ENCODE results near the gene DRC7. TPM values are rescaled to one million over a fixed set of nuclear protein-coding genes. Genes with fewer than 3 reads are reported as not detected.

The DRC7 gene
- total RNA-seq, 1 donor: 0.54 TPM

DNA sequence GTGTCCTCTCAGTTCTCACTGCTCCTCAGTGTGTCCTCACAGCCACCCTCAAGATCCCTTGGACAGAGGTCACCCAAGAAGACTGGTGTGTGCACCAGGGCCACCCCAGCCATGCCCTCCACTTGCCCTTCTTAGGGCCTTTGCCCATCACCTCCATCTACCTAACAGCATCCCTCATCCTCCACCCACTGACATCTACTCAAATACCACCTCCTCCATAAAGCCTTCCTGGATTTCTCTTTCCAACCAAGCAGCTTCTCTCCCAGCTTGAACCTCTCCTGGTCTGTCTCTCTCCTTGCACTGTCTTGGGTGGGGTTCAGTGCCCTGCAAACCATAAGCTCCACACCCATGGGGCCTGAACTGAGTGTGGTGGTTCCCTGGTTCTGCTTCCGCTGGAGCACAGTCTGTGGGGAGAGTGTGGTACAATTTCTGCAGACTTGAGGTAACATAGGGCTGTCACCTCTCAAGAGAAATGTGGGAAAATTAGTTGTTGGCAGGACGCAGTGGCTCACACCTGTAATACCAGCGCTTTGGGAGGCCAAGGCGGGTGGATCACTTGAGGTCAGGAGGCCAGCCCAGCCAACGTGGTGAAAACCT is 55.3 kb downstream of the DRC7 start:
- DNase-seq (ENCODE audit: low read depth in 2 of 3, low spot score in 2 of 3): no peak

DNA sequence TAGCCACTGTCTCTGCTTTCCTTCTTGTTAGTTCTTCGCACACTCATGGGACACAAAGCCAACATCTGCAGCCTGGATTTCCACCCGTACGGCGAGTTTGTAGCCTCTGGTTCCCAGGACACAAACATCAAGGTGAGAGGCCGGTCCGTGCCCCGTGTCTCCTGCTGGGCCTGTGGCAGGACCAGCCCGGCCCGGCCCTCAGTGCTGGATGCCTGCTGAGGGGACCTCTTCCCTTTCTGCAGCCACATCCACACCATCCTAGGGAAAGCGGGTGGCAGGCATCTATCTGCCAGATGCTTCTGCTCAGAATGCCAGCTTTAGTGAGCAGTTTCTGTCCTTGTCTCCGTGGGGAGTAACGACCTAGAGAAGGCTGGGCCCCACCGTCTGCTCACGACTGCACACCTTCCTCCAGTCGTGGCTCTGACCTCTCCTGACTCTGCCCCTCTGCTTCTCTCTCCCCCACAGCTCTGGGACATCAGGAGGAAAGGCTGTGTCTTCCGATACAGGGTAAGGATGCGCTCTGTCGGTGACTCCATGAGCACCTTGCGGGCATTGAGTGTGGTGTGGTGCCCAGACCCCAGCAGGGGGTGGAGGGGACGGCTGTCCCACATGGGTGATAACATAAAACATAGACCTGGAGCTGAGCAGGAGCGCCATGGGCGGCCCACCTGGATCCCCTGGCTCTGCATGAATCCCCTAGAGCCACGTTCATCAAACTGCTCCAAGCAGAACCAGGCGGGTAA is 56.4 kb downstream of the DRC7 start:
- DNase-seq (ENCODE audit: low read depth in 2 of 3, low spot score in 2 of 3): no peak

DNA sequence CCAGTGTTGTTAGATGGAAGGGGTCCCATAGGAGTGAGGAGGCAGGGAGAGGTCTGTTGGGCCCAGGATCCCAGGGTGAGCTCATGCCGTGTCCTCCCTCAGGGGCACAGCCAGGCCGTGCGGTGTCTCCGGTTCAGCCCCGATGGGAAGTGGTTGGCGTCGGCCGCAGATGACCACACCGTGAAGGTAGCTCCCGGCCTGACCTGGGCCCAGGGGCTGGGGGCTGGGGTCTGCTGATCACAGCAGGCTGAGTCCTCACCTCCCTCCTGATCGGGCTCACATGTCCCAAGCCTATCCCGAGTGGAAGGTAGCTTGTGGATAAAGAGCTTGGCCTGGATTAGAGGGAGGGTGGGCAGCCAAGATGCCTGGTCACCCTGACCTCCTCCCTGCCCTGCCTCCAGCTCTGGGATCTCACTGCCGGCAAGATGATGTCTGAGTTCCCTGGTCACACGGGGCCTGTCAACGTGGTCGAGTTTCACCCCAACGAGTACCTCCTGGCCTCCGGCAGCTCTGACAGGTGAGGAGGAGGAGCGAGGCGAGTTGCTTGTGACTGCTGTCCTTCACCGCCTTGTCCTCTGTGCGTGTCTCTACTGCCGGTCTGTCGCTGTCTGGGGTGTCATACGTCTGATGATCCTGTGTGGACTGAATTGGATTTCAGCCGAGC is 57.1 kb downstream of the DRC7 start:
- DNase-seq (ENCODE audit: low read depth in 2 of 3, low spot score in 2 of 3): no peak

- DNase-seq (ENCODE audit: low read depth in 2 of 3, low spot score in 2 of 3): no peak
These were observed 57.6 kb downstream of the DRC7 start for GRCh38 chr16:57752203-57752580.

DNA sequence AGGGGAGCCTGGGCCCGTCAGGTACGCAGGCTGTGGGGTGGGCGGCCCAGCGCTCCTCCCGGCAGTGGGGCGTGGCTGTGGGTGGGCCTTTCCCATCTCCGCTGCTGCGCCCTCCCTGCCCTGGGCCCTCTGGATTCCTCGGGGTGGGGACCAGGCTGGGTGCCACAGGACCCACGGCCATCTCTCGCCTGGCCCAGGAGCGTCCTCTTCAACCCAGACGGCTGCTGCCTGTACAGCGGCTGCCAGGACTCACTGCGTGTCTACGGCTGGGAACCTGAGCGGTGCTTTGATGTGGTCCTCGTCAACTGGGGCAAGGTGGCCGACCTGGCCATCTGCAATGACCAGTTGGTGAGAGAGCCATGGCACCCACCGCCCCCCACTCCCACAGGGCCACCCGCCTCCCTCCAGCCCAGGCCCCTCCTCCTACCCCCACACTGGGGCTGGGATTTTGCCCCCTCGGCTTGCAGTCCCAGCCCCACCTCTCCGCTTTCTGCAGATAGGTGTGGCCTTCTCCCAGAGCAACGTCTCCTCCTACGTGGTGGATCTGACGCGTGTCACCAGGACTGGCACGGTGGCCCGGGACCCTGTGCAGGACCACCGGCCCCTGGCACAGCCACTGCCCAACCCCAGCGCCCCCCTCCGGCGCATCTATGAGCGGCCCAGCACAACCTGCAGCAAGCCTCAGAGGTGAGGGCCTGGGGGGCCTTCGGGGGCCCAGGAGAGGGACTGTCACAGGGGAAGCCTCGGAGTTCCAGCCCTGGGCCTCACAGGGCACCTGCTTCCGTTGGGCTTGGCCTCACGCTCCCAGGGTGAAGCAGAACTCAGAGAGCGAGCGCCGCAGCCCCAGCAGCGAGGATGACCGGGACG is 58.2 kb downstream of the DRC7 start:
- DNase-seq (ENCODE audit: low read depth in 2 of 3, low spot score in 2 of 3): no peak

DNA sequence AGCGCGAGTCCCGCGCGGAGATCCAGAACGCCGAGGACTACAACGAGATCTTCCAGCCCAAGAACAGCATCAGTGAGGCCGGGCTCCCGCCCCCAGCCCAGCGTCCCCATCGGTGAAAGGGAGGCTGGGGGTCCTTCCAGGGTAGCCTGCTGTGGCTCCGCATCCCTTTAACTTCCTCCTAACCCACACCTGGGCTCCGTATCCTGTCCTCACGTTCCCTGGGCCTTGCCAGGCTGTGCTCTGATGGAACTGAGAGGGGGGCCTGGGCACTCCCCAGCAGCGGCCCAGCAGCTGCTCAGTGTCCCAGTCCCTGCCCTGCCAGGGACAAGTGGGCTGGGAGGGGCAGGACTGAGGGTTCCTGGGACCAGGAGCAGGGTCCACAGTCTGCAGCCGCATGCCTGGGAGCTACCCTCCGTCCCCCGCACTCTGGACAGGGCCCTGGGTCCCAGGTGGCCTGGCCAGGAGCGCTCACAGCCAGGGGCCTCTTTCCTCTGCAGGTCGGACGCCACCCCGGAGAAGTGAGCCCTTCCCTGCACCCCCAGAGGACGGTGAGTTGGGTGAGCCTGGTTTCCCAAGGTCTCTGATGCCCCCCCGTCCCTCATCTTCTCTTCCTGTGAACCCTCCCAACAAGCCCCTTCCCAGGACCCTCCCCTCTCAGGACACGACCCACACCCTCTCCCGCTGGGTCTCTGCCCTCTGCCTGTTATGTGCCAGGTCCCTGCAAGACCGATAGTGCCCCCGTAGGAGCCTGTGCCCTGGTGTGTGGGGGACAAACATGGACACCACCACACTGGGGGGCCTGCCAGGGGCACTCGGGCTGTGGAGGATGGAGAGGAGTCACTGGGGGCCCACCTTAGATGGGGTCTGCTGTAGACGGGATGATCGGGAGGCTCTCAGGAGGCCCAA is 59.1 kb downstream of the DRC7 start:
- no peak for DNase-seq (ENCODE audit: low read depth in 2 of 3, low spot score in 2 of 3)

DNA sequence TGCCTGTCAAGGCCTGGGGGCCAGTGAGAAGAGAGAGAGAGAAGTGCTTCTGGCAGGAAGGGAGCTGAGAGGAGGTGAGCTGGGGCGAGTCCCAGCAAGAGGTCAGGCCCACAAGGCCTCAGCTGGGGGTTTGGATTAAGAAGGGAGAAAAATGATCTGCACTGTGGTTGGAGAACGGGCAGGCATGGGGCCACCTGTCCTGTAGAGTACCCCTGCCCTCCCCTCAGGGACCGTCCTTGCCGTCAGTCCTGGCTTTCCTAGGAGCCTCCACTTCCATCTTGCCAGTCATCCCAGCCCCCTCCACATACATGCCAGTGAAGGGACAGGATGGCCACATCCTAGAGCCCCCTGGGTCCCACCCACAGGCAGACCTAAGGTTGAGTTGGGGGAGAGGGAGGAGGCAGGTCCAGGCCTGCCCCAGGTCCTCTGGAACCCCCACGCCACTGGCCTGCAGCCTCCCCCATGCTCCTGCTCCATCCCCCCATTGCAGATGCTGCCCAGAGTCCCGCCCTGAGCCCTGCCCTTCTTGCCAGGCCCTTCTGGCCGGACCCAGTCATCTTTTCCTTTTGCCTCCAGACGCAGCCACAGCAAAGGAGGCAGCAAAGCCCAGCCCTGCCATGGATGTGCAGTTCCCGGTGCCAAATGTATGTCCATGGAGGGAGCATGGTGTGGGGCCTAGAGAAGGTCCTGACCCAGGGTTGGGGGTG is 59.9 kb downstream of the DRC7 start:
- no peak for DNase-seq (ENCODE audit: low read depth in 2 of 3, low spot score in 2 of 3)

GRCh38 chr16:57755061-57755684 is 60.6 kb downstream of the DRC7 start:
- DNase-seq (ENCODE audit: low read depth in 2 of 3, low spot score in 2 of 3): no peak

GRCh38 chr16:57755726-57756423 is 61.3 kb downstream of the DRC7 start:
- DNase-seq (ENCODE audit: low read depth in 2 of 3, low spot score in 2 of 3): no peak

DNA sequence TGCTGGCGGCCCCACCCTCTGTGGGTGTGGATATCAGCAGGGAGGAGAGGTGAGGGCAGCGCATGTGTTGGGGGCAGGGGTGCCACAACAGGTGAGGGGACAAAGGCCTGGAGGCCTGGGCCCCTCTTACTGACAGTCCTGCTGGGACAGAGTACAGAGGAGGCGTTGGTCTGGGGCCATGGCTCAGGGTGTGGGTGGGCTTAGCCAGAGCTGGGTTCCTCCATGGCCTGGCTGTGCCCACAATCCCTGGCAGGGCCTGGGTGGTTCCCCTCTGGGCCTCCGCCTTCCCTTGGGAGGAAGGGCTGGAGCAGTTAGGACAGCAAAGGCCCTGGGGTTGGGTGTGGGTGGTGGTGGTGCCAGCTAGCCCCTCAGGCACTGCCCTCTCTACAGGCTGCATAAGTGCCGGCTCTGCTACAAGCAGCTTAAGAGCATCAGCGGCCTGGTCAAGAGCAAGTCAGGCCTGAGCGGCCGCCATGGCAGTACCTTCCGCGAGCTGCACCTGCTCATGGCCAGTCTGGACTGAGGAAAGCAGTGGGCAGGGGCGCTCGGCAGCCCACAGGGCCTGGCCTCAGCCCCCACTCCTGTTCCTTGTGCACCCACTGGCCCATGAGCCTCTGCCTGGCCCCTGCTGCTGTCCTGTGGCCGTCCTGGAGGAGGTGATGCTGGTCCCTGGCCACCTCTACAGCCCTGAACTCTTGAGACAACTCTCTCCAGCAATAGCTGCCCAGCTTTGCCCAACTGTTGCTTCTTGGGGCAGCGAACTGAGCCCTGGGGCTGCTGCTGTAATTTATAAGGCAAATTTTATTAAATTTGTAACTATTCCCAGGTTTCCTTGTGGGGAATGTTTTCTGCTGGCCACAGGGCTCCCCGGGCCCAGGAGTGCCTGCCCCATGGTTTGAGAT is 62.1 kb downstream of the DRC7 start:
- DNase-seq (ENCODE audit: low read depth in 2 of 3, low spot score in 2 of 3): no peak

GRCh38 chr16:57757326-57757786 is 62.8 kb downstream of the DRC7 start:
- peak; percentile 63 to 76 (median 72) for DNase-seq (ENCODE audit: low read depth in 2 of 3, low spot score in 2 of 3)

DNA sequence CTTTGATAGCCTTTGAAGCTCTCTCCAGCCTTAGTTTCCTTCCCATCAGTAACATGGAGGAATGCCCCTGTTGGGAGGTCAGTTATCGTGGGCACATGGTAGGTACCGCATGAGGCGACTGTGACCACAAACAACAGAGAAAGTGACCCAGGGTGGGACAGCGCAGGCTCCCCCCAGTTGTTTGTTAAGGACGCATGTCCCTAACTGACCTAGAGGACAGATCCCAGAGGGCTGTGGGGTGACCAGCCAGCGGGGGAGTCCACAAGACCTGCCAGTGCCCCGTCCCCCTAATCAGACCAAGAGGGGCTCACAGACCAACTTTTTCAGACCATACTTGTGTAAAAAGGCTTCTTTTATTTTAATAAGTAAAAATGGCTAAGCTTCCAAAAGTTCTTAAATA is 63.3 kb downstream of the DRC7 start:
- no peak for DNase-seq (ENCODE audit: low read depth in 2 of 3, low spot score in 2 of 3)

DNA sequence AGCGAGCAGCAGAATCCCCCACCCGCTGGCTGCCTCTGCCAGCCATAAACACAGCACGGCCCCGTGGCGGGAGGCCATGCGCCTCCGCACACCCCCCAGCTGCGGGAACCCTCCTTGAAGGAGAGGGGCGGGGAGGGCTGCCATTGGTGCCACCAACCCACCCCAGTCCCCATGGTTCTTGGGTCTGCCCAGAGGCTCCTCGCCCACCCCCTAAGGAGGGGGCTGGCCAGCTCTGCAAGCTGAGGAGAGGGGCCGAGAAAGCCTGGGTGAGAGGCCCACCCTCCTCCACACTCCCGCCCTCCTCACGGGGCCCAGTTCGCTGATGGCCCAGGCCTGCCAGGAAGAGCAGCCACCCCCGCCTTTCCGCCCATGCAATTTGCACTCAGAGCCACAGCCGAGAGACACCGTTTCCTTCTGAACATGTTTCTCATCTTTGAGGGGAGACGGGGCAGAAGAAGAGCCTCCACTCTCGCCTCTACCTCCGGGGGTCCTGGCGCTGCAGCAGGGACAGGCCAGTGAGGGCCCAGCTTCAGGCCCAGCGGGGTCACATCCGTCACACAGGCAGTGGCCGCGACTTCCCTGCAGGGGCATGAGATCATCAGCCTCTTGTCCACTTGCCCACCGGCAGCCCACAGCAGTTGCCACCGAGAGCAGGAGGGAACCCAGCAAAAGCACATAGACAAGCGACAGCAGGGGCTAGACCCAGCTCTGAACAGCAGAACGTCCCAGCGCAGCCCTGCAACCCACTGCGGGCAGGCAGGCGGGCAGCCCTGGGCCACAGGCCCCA is 63.9 kb downstream of the DRC7 start:
- DNase-seq (ENCODE audit: low read depth in 2 of 3, low spot score in 2 of 3): no peak

DNA sequence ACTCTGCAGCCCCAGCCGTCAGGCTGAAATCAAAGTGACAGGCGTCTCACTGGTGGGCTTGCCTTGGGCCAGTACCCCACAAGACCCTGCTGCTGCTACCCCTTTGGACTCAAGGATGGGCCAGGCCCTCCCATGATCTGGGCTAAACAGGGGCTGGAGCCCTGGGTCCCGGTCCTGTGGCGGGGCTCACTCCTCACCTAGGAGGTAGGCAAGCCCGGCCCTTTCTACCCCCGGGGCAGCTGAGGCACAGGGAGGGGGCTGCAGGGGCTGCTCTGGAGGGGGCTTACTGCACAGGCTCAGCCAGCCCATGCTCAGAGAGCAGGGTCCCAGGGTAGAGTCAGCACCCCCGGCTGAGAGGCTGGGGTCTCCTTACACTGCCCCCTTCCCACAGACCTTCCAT is 64.5 kb downstream of the DRC7 start:
- no peak for DNase-seq (ENCODE audit: low read depth in 2 of 3, low spot score in 2 of 3)

- DNase-seq (ENCODE audit: low read depth in 2 of 3, low spot score in 2 of 3): no peak
These were observed 65.1 kb downstream of the DRC7 start for GRCh38 chr16:57759541-57760356.

Measured in hematopoietic multipotent progenitor cell (in vitro differentiated cells).